GM12891 (cell line): ENCODE results near the gene HDLBP.

Experiments used
- DNase-seq: peaks from one replicate; pipeline ENCODE4 v3.0.0; 2011; ENCODE audit warnings: low spot score; ENCODE audit not compliant: insufficient read length
- FAIRE-seq: peaks from 2 replicates; lab custom pipeline; 2011; peaks lifted over from hg19 to GRCh38; lab: Jason Lieb, UNC
- PAX5 ChIP-seq: IDR thresholded peaks from 2 replicates; pipeline ENCODE4 v1.6.1; 2011; ENCODE audit warnings: low read length, moderate library complexity, mild to moderate bottlenecking; ENCODE audit not compliant: insufficient read depth, severe bottlenecking
- POLR2A ChIP-seq: IDR thresholded peaks from 2 replicates; pipeline ENCODE4 v1.6.1; 2011; ENCODE audit warnings: low read depth, low read length, control low read depth
- POLR2AphosphoS5 ChIP-seq: IDR thresholded peaks from 2 replicates; pipeline ENCODE4 v1.6.1; 2011; ENCODE audit warnings: low read depth, low read length, control low read depth
- POU2F2 ChIP-seq: IDR thresholded peaks from 2 replicates; pipeline ENCODE4 v1.6.1; 2011; ENCODE audit warnings: low read depth, mild to moderate bottlenecking, control low read depth, low read length, moderate library complexity
- SPI1 ChIP-seq: IDR thresholded peaks from 2 replicates; pipeline ENCODE4 v1.6.1; 2011; ENCODE audit warnings: low read depth, low read length, control low read depth
- TAF1 ChIP-seq: IDR thresholded peaks from 2 replicates; pipeline ENCODE4 v1.6.1; 2011; ENCODE audit warnings: low read depth, low read length, control low read depth

The HDLBP gene

DNA sequence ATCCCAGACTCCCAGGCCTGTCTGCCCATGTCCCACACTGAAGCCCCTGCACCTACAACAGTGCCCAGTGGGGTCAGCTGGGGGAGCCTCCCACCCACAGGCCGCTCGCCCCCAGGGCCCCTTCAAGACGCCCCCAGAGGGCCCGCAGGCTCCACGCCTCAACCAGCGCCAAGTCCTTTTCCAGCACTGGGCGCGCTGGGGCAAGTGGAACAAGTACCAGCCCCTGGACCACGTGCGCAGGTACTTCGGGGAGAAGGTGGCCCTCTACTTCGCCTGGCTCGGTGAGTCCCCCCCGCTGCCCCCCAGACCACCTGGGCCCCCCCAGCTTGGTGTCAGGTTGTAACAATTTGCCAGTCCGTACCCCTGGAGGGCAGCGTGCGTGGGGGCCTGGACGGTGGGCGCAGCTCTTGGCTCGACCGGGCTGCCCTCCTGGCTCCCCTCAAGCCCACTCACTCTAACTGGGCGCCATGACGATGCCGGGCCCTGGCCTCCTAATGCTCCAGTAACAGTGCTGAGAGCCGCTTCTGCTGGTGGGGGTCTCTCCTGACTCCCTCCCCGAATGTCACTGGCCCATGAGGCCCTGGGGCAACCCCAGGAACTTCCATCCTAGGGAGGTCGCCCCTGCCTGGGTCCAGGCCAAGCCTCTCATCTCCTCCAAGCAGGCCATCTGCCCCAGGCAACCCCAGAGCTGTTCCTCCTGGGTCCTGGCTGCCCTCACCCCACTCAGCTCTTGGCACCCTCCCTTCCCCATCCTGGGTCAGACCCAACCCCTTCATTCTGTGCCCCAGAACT is 112.1 kb downstream of the HDLBP start:
- FAIRE-seq (no peak), DNase-seq (no peak)
- TF ChIP-seq PAX5 (no peak), SPI1 (no peak), POLR2A (no peak), POLR2AphosphoS5 (no peak), TAF1 (no peak), POU2F2 (no peak)

DNA sequence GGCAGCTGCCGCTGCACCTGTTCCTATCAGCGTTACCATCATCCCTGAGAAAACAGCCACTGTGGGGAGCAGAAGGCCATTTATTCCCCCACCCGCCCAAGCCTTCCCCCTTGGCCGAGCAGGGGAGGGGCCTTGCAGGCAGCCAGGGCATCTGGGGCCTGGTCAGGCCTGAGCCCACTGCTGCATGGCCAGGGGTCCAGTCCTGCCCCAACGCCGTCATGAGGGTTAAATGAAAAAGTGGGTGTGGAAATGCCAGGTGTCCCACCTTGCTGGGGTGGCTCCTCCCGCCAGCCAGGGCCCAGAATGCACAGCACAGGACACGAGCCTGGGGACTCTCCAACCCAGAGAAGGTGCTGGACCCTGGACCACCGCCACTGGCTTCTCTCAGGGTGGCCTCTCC is 112.8 kb downstream of the HDLBP start:
- TF ChIP-seq TAF1 (no peak), POLR2A (no peak), PAX5 (no peak), POLR2AphosphoS5 (no peak), SPI1 (no peak), POU2F2 (no peak)
- FAIRE-seq (no peak), DNase-seq (no peak)

GRCh38 chr2:241202268-241202585 is 113.2 kb downstream of the HDLBP start:
- FAIRE-seq: no peak
- no peak for DNase-seq
- TF ChIP-seq PAX5 (no peak), POLR2AphosphoS5 (no peak), SPI1 (no peak), POU2F2 (no peak), TAF1 (no peak), POLR2A (no peak)

- DNase-seq: no peak
- no peak for FAIRE-seq
- TF ChIP-seq PAX5 (no peak), TAF1 (no peak), SPI1 (no peak), POLR2A (no peak), POLR2AphosphoS5 (no peak), POU2F2 (no peak)
Measured at GRCh38 chr2:241201445-241202267, 113.8 kb downstream of the HDLBP start.

- FAIRE-seq: no peak
- DNase-seq: no peak
- TF ChIP-seq PAX5 (no peak), TAF1 (no peak), POU2F2 (no peak), SPI1 (no peak), POLR2AphosphoS5 (no peak), POLR2A (no peak)
Measured at GRCh38 chr2:241200822-241201395, 114.6 kb downstream of the HDLBP start.

GRCh38 chr2:241199897-241200821 is 115.3 kb downstream of the HDLBP start:
- DNase-seq (no peak), FAIRE-seq (no peak)
- TF ChIP-seq SPI1 (no peak), POU2F2 (no peak), TAF1 (no peak), POLR2A (no peak), POLR2AphosphoS5 (no peak), PAX5 (no peak)

- FAIRE-seq: no peak
- no peak for DNase-seq
- TF ChIP-seq POLR2AphosphoS5 (no peak), POU2F2 (no peak), POLR2A (no peak), PAX5 (no peak), TAF1 (no peak), SPI1 (no peak)
Measured at GRCh38 chr2:241199286-241199685, 116.2 kb downstream of the HDLBP start.

DNA sequence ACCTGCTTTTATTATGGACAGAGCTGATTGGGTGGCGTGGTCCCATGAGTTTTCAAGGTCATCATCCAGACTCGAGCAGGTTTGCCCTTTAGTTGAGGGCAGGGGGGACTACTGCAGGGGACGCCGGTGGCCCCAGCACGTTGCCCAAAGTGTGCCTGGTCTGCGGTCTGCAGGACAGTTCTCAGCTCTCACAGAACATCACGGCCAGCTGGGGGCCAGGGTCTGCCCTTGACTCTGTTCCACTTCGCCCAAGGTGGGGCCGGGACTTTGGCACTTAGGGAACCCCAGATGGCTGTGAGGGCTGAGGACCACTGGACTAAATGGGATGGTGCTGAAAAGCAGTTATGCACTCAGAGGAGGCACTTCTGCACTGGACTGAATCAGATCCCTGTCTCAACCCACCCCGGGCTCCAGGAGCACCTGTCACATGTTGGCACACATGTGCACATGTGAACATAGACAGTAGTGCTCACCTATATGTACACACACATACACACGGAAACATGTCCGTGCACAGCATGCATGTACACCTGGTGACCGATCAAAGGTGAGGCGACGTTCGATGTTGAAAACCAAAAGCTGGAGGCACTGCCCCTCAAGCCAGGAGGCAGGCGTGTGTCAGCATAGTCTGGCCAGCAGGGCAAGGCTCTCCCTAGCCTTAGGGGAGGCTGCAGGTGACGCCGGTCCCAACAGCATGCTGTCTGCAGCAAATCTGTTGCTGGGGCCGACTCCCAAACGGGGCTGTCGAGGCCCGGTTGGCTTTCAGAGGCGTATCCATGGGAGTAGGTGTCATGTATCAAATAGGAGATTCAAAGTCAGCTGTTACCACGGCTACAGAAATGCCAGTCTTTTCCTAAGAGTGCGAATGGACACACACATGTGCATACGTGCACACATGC is 116.8 kb downstream of the HDLBP start:
- DNase-seq (no peak), FAIRE-seq (no peak)
- no peak for TF ChIP-seq TAF1
- TF ChIP-seq PAX5: no peak
- no peak for TF ChIP-seq SPI1
- no peak for TF ChIP-seq POLR2AphosphoS5
- no peak for TF ChIP-seq POU2F2
- TF ChIP-seq POLR2A: no peak
